K562 (cell line): Measurements from ENCODE around the gene DDR2. TPM values are rescaled to one million over a fixed set of nuclear protein-coding genes. Genes with fewer than 3 reads are reported as not detected.

ENCODE experiments used
- ATAC-seq: fragments of 200-7000 bp; cut with Tn5 transposase; 3 replicates; pipeline ENCODE4 v1.9.1; 2020; ENCODE audit warnings: moderate library complexity
- BruUV-seq: library from RNA; stranded (reverse); fragments of 400-500 nt; replicated peaks from 2 replicates; lab custom pipeline; 2021; lab: Mats Ljungman, UMichigan
- CTCF ChIA-PET: fragments of 300-600 bp; formaldehyde crosslinking; extraction: SDS; loops from one replicate; lab custom pipeline; 2021; ENCODE audit warnings: low intra/inter-chr PET ratio; lab: Yijun Ruan, JAX
- POLR2A ChIA-PET: fragments of 300-600, 350-650 bp; sonication (Branson Sonifier 250); formaldehyde crosslinking; extraction: SDS; loops from one replicate; lab custom pipeline; 2021; ENCODE audit warnings: antibody characterized with exemption, inconsistent platforms; lab: Yijun Ruan, JAX
- DNase-seq, 4 experiments: peaks; one replicate each; pipeline versions ENCODE4 v3.0.0 to v3.0.0-alpha.2; 2011 to 2018; ENCODE audit warnings: low spot score in 3 of 4, mixed read lengths in 3 of 4; ENCODE audit errors: extremely low read depth in 1 of 4
- FAIRE-seq: peaks from 2 replicates; lab custom pipeline; 2011; peaks lifted over from hg19 to GRCh38; lab: Jason Lieb, UNC
- H2AFZ ChIP-seq: 2 replicates; pipeline ENCODE4 v1.6.0; 2011; ENCODE audit warnings: low read depth, low read length, control low read depth, inconsistent platforms
- H3K27ac ChIP-seq: fragments of 200-600 bp; 3 replicates; pipeline ENCODE4 v1.8.0; 2011; ENCODE audit warnings: low read depth, mild to moderate bottlenecking, control low read depth, inconsistent platforms, low read length, moderate library complexity, mixed read lengths; ENCODE audit errors: extremely low read depth
- H3K27me3 ChIP-seq, 2 experiments: fragments of 300-600 bp in 1 of 2; 2 replicates in 1 of 2; 3 replicates in 1 of 2; pipeline versions ENCODE4 v1.6.0 to v1.8.0; 2011; ENCODE audit warnings: inconsistent platforms in 2 of 2, low read length in 2 of 2, mild to moderate bottlenecking in 1 of 2, mixed read lengths in 1 of 2, moderate library complexity in 1 of 2; ENCODE audit not compliant: control insufficient read depth in 2 of 2, insufficient read depth in 2 of 2
- H3K36me3 ChIP-seq: fragments of 300-600 bp; 3 replicates; pipeline ENCODE4 v1.8.0; 2011; ENCODE audit warnings: mild to moderate bottlenecking, low read length, inconsistent platforms; ENCODE audit not compliant: control insufficient read depth, insufficient read depth
- H3K4me1 ChIP-seq, 2 experiments: fragments of 200-600 bp in 1 of 2; replicated peaks in 1 of 2; 2 replicates in 1 of 2; 3 replicates in 1 of 2; pipeline versions ENCODE4 v1.5.1 to v1.8.0; 2011; ENCODE audit warnings: inconsistent platforms in 2 of 2, low read length in 2 of 2, mild to moderate bottlenecking in 1 of 2, mixed read lengths in 1 of 2, moderate library complexity in 1 of 2; ENCODE audit not compliant: control insufficient read depth in 2 of 2, insufficient read depth in 2 of 2
- H3K4me2 ChIP-seq: 2 replicates; pipeline ENCODE4 v1.6.1; 2011; ENCODE audit warnings: low read length, control low read depth, inconsistent platforms, mixed read lengths; ENCODE audit not compliant: insufficient read depth
- H3K4me3 ChIP-seq: fragments of 200-600 bp; sonication (generic), shearing (Covaris generic); 2 replicates; pipeline ENCODE4 v1.5.1; 2016; ENCODE audit warnings: control low read depth, inconsistent platforms
- H3K79me2 ChIP-seq: fragments of 200-600 bp; 3 replicates; pipeline ENCODE4 v1.8.0; 2011; ENCODE audit warnings: low read length, inconsistent platforms; ENCODE audit not compliant: control insufficient read depth, insufficient read depth
- H3K9ac ChIP-seq, 2 experiments: 2 replicates each; pipeline versions ENCODE4 v1.6.0 to v1.6.1; 2011; ENCODE audit warnings: low read depth in 2 of 2, low read length in 2 of 2, control low read depth in 1 of 2, inconsistent platforms in 1 of 2, mild to moderate bottlenecking in 1 of 2, mixed read lengths in 1 of 2; ENCODE audit not compliant: insufficient read depth in 1 of 2
- H3K9me1 ChIP-seq: one replicate; pipeline ENCODE4 v1.6.0; 2011; ENCODE audit warnings: inconsistent platforms, mild to moderate bottlenecking, low read length, moderate library complexity; ENCODE audit not compliant: control insufficient read depth, insufficient read depth
- H3K9me3 ChIP-seq: replicated peaks from 2 replicates; pipeline ENCODE4 v1.5.1; 2011; ENCODE audit warnings: low read depth, low read length, inconsistent platforms; ENCODE audit not compliant: control insufficient read depth, insufficient read depth
- H4K20me1 ChIP-seq: replicated peaks from 2 replicates; pipeline ENCODE4 v1.6.1; 2011; ENCODE audit warnings: low read length, inconsistent platforms, mixed read lengths; ENCODE audit not compliant: control insufficient read depth, insufficient read depth
- BACH1 ChIP-seq: fragments of 200-800 bp; sonication (Bioruptor generic); IDR thresholded peaks from 2 replicates; pipeline ENCODE4 v1.6.1; 2016; ENCODE audit warnings: missing genetic modification characterization, missing compliant biosample characterization
- CBX8 ChIP-seq: fragments of 200-600 bp; sonication (generic); IDR thresholded peaks from 2 replicates; pipeline ENCODE4 v1.6.1; 2012; ENCODE audit warnings: borderline replicate concordance, mixed run types, low read depth, mild to moderate bottlenecking, moderate library complexity, mixed read lengths, low read length, control low read depth, inconsistent platforms; ENCODE audit not compliant: poor library complexity, severe bottlenecking; ENCODE audit errors: extremely low read depth
- FOXK2 ChIP-seq, 2 experiments: fragments of 450-650 bp; IDR thresholded peaks in 1 of 2; conservative IDR thresholded peaks in 1 of 2; 2 replicates each; pipeline ENCODE4 v1.6.1; 2016; ENCODE audit warnings: low read depth in 2 of 2, mild to moderate bottlenecking in 1 of 2
- GABPA ChIP-seq: fragments of 200-800 bp; sonication (Bioruptor generic); conservative IDR thresholded peaks from 2 replicates; pipeline ENCODE4 v1.6.1; 2016; ENCODE audit warnings: low read depth, missing genetic modification characterization, missing compliant biosample characterization
- KLF6 ChIP-seq: fragments of 250-450 bp; sonication (Bioruptor Pico); IDR thresholded peaks from 2 replicates; pipeline ENCODE4 v1.4.0; 2020; ENCODE audit warnings: mild to moderate bottlenecking, moderate library complexity, borderline replicate concordance
- PCBP2 ChIP-seq: fragments of 200-400 bp; formaldehyde crosslinking; IDR thresholded peaks from 2 replicates; pipeline ENCODE4 v1.6.1; 2018; ENCODE audit warnings: low read length, low read depth, mild to moderate bottlenecking, moderate library complexity; ENCODE audit not compliant: poor library complexity, severe bottlenecking
- POLR2H ChIP-seq: IDR thresholded peaks from 2 replicates; pipeline ENCODE4 v1.6.1; 2016; ENCODE audit warnings: missing genetic modification characterization, low read depth, mild to moderate bottlenecking, control low read depth, missing compliant biosample characterization, moderate library complexity
- RCOR1 ChIP-seq, 2 experiments: IDR thresholded peaks; 2 replicates each; pipeline ENCODE4 v1.6.1; 2012; ENCODE audit warnings: low read depth in 2 of 2, low read length in 2 of 2, borderline replicate concordance in 1 of 2, improper control_type of control experiment in 1 of 2
- SMARCC2 ChIP-seq: fragments of 450-650 bp; IDR thresholded peaks from 2 replicates; pipeline ENCODE4 v1.6.1; 2017; ENCODE audit warnings: antibody characterized with exemption, moderate library complexity, mild to moderate bottlenecking, low read depth
- ZC3H8 ChIP-seq: fragments of 450-650 bp; IDR thresholded peaks from 2 replicates; pipeline ENCODE4 v1.6.1; 2017
- WGBS: fragments of 100-300 bp; shearing (Covaris generic); methylation state at CpG from one replicate; pipeline ENCODE4 v1.1.6; 2016; ENCODE audit warnings: low coverage, mixed read lengths; ENCODE audit not compliant: insufficient coverage; ENCODE audit errors: missing lambda C conversion rate; 5-methylcytosine and 5-hydroxymethylcytosine counted together
- in situ Hi-C: fragments of 300-500 bp; cut with MboI; formaldehyde crosslinking; loops from 4 replicates; pipeline ENCODE4 v1.15.0; 2018; ENCODE audit warnings: inconsistent platforms, mixed read lengths
- intact Hi-C: fragments of 100-400 bp; cut with micrococcal nuclease; formaldehyde crosslinking; loops from 2 replicates; pipeline ENCODE4 v1.14.2; 2022
- polyA plus RNA-seq, 8 experiments: library from polyadenylated mRNA; depleted of rRNA in 4 of 8; stranded (reverse) in 5 of 8; unstranded in 3 of 8; fragments of >200 nt; fragmentation: Nextera tagmentation in 2 of 8; fragmentation: Illumina TruSeq in 1 of 8; extraction: Ambion mirVana in 2 of 8; extraction: Trizol in 1 of 8; gene quantifications; 2 replicates each; pipeline versions ENCODE4 v1.2.1 to v1.2.3, GENCODE V29; 2011 to 2014; ENCODE audit warnings: inconsistent platforms in 1 of 8, missing spikeins in 1 of 8
- total RNA-seq, 7 experiments: library from RNA; depleted of rRNA in 6 of 7; stranded (reverse); fragments of >200 nt in 6 of 7; fragmentation: Illumina TruSeq in 2 of 7; extraction: Trizol in 2 of 7; gene quantifications; 2 replicates each; pipeline versions ENCODE4 v1.2.1 to v1.2.3, GENCODE V29; 2011 to 2021; ENCODE audit warnings: low replicate concordance in 1 of 7
- TF ChIP-seq, protein P1 (sequence below): fragments of 450-650 bp; IDR thresholded peaks from 2 replicates; pipeline ENCODE4 v1.6.1; 2016
- TF ChIP-seq, protein P2 (sequence below): fragments of 150-350 bp; IDR thresholded peaks from 2 replicates; pipeline ENCODE4 v1.6.1; 2014; ENCODE audit warnings: low read depth, mild to moderate bottlenecking, low read length, borderline replicate concordance
- TF ChIP-seq, protein P3 (sequence below): fragments of 200-800 bp; sonication (Bioruptor generic); IDR thresholded peaks from 2 replicates; pipeline ENCODE4 v1.6.1; 2017; ENCODE audit warnings: missing genetic modification characterization, missing compliant biosample characterization

Gene DDR2
- total and polyA plus RNA-seq, 9 of the 15 experiments (the other 6 are each of a cell fraction or from before 2014, with no cell fraction given), result 0.36 to 2.0 (median 1.1) TPM

DNA sequence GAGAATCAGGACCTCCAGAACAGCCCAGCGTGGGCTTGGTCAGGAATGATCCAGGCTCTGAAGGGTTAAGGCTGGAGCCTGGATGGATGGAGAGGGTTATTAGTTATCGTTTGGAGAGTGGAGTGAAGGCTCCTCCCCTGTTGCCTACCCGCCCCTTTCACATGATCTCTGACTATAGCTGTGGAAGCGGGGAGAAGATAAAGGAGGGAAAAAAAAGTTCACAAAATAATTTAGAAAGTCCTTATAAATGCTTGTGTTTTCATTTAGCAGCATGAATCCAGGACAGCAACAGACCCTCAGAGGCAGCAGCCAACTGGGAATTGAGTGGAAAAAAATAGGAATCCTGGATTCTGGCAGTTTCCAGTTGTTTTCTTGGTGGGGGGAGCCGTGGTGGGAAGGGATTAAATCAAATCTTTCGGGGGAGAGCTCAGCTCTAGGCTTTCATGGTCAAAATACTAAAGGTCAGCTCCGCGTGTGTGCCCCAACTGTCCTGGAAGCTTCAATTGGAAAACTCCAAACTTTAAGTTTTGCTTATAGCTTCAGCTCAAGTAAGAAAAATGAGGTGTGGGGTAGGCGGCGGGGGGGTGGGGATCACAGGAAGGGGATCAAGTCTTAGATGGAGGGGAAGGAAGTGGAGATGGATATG, 595 bp upstream of the DDR2 start:
- no peak overlapping the region for H3K4me3 ChIP-seq
- peak; percentile 77 for ATAC-seq
- peak; percentile 30 to 71 (median 42) for DNase-seq
- TF ChIP-seq, protein P1, sequence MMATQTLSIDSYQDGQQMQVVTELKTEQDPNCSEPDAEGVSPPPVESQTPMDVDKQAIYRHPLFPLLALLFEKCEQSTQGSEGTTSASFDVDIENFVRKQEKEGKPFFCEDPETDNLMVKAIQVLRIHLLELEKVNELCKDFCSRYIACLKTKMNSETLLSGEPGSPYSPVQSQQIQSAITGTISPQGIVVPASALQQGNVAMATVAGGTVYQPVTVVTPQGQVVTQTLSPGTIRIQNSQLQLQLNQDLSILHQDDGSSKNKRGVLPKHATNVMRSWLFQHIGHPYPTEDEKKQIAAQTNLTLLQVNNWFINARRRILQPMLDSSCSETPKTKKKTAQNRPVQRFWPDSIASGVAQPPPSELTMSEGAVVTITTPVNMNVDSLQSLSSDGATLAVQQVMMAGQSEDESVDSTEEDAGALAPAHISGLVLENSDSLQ, result 0 out of 2 replicates have a peak, but pooled peaks have one; percentile 4
- no peak; the same call in 1 of the 2 replicates for TF ChIP-seq BACH1
- TF ChIP-seq CBX8, result no peak
- peak; percentile 12 to 20; a peak in 1 of 4 replicates for TF ChIP-seq FOXK2 (conservative IDR thresholded peaks at IDR 0.05 in 1 of 2, IDR thresholded peaks at IDR 0.05 in 1 of 2; ENCODE audit: low read depth in 2 of 2)
- TF ChIP-seq SMARCC2, result no peak
- TF ChIP-seq KLF6 (CRISPR knock-in tag), result peak; percentile 40; the same call in 1 of the 2 replicates
- TF ChIP-seq POLR2H (tag), result peak; percentile 62; the same call in 1 of the 2 replicates
- TF ChIP-seq PCBP2, result no peak
- TF ChIP-seq, protein P2, sequence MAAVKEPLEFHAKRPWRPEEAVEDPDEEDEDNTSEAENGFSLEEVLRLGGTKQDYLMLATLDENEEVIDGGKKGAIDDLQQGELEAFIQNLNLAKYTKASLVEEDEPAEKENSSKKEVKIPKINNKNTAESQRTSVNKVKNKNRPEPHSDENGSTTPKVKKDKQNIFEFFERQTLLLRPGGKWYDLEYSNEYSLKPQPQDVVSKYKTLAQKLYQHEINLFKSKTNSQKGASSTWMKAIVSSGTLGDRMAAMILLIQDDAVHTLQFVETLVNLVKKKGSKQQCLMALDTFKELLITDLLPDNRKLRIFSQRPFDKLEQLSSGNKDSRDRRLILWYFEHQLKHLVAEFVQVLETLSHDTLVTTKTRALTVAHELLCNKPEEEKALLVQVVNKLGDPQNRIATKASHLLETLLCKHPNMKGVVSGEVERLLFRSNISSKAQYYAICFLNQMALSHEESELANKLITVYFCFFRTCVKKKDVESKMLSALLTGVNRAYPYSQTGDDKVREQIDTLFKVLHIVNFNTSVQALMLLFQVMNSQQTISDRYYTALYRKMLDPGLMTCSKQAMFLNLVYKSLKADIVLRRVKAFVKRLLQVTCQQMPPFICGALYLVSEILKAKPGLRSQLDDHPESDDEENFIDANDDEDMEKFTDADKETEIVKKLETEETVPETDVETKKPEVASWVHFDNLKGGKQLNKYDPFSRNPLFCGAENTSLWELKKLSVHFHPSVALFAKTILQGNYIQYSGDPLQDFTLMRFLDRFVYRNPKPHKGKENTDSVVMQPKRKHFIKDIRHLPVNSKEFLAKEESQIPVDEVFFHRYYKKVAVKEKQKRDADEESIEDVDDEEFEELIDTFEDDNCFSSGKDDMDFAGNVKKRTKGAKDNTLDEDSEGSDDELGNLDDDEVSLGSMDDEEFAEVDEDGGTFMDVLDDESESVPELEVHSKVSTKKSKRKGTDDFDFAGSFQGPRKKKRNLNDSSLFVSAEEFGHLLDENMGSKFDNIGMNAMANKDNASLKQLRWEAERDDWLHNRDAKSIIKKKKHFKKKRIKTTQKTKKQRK, result no peak
- TF ChIP-seq RCOR1 (IDR thresholded peaks at IDR 0.05; ENCODE audit: borderline replicate concordance in 1 of 2, low read depth in 2 of 2, low read length in 2 of 2), result peak in 1 of 2 experiments; percentile 43; a peak in 1 of 4 replicates
- TF ChIP-seq ZC3H8, result no peak
- 0 out of 2 replicates have a peak, but pooled peaks have one; percentile 16 for TF ChIP-seq GABPA
- TF ChIP-seq, protein P3, sequence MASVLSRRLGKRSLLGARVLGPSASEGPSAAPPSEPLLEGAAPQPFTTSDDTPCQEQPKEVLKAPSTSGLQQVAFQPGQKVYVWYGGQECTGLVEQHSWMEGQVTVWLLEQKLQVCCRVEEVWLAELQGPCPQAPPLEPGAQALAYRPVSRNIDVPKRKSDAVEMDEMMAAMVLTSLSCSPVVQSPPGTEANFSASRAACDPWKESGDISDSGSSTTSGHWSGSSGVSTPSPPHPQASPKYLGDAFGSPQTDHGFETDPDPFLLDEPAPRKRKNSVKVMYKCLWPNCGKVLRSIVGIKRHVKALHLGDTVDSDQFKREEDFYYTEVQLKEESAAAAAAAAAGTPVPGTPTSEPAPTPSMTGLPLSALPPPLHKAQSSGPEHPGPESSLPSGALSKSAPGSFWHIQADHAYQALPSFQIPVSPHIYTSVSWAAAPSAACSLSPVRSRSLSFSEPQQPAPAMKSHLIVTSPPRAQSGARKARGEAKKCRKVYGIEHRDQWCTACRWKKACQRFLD (CRISPR knock-in tag), result peak; percentile 46; the same call in 1 of the 2 replicates

More for the DNA sequence above, 595 bp upstream of the DDR2 start:
- Histone ChIP-seq H3K36me3 (no peaks in the 10 kb centered on the region), H3K4me2 (peak overlapping the region; percentile 35), H3K9me1 (no peaks in the 10 kb centered on the region), H3K9me3 (no peaks in the 10 kb centered on the region), H2AFZ (peak overlapping the region; percentile 58), H3K79me2 (no peaks in the 10 kb centered on the region), H3K9ac (no peak overlapping the region), H3K27me3 (no peaks in the 10 kb centered on the region), H4K20me1 (no peaks in the 10 kb centered on the region), H3K27ac (peak overlapping the region; percentile 7; the same call in 2 of the 3 replicates), H3K4me1 (peaks cover 7 to 31% of the 10 kb centered on the region in 2 experiments)
- BruUV-seq, result no TSS peak
- FAIRE-seq, result peak; percentile 26
- in situ Hi-C loops, result no loop called here
- intact Hi-C loops, result no loop called here
- ChIA-PET CTCF (no interaction called here), POLR2A (interaction anchor here (0.7 to 2.5 kb wide), 6 partner anchors 9 to 575 kb away, joined by 3 to 12 read pairs (median 4); no protein-coding TSS in a partner anchor)
- WGBS, result 23% methylated on average over 10 of the region's 10 CpGs
